Stimulated activated CD4-positive, alpha-beta T cell treated with anti-CD3 and anti-CD28 coated beads, Interleukin-1b, Interleukin-23, amount 100 ng/mL, for 48 hours (primary cell): ENCODE data around the gene TIFAB.
"Not testable (repeated sequence)": the region's sequence is repeated elsewhere in the genome, so short reads cannot be mapped to it uniquely, and the experiment has no call there.

Source experiments
- DNase-seq: peaks from one replicate; pipeline ENCODE4 v3.0.0-alpha.2; 2020

The TIFAB gene, protein sequence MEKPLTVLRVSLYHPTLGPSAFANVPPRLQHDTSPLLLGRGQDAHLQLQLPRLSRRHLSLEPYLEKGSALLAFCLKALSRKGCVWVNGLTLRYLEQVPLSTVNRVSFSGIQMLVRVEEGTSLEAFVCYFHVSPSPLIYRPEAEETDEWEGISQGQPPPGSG

DNA sequence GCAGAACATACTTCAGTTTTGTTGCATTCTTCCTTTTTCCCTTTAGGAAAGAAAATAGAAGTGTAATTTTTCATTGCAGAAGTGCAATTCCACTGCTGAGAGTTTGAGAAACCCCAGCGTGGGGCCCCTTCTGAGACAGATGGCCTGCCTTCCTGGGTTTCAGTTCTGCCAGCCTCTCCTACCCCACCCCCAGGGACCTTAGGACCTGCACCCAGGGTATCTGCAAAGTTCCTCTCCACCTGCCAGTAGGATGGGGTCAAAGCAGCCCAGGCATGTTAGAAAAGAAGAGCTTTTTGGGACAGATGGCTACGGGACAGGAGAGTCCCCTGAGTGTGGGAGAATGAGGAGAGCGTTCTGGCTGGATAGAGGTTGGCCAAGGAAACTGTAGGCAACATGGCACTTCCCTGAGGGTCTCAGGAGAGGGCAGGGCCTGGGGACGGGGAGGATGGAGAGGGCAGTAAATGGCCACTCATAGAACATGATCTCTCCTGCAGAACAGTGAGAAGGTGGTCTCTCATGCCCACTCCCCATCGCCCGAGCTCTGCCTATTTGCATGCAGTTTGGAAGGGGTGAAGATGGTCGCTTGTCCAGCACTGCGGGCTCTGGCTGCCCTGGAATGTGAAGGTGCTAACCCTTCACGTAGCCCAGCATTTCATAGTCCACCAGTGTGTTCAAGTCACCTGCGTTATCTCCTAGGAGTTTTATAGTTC is at the start of gene TIFAB:
TIFAB (minus strand) TSS at position 31 of the 710 bp plus-strand sequence. CDS start 2,412 bp downstream, outside the sequence.
- DNase-seq: no peak

DNA sequence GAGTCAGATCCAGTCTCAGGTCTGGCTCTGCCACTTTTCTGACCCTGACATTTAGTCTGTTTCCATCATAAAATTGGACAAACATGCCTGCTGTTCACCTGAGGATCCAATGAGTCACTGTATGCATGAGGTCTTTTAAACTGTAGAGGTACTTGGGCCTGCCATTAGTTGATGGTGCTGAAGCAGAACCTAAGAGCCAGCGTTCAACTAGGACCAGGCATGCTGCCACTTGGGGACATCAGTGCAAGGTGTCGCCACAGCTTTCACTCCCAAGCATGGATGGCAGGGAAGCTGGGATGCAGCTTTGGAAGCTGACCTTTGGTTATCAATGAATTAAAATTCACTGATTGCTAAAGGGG is 46.5 kb upstream of the TIFAB start:
- DNase-seq: no peak

DNA sequence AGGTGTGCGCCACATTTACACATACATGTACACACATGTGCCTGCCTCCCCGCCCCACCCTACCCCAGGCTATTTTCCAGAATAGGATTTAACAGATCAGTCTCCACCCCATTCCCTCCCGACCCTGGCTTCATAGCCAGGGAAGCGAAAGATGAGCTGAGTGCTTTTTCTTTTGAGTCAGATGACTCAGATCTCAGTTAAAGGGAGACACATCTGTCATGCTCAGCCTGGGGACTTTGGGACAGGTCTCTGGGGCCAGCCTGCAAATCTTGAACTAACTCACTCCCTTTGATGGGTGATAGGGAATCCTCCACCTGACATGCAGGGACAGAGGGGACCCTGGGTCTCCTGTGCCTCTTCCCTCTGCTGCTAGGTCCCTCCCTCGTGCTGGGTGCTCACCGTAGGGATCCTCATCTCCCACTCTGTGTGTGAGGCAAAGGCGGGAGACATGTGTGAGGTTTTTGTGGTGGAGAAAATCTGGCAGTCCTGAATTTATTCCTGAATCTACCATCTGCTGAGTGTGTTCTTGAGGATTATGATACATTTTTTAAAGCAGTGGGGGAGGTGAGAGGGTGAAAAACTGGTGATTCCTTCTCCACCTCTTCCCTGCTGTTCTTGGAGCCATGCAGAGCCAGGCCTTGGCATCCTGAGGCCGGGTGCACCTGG is 46.0 kb upstream of the TIFAB start:
- no peak for DNase-seq

DNA sequence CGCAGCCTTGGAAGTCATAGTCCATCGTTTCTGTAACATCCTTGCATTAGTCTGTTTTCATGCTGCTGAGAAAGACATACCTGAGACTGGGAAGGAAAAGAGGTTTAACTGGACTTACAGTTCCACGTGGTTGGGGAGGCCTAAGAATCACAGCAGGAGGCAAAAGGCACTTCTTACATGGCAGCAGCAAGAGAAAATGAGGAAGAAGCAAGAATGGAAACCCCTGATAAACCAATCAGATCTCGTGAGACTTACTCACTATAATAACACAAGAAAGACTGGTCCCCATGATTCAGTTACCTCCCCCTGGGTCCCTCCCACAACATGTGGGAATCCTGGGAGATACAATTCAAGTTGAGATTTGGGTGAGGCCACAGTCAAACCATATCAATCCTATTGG is 43.4 kb upstream of the TIFAB start:
- not testable (repeated sequence) for DNase-seq

DNA sequence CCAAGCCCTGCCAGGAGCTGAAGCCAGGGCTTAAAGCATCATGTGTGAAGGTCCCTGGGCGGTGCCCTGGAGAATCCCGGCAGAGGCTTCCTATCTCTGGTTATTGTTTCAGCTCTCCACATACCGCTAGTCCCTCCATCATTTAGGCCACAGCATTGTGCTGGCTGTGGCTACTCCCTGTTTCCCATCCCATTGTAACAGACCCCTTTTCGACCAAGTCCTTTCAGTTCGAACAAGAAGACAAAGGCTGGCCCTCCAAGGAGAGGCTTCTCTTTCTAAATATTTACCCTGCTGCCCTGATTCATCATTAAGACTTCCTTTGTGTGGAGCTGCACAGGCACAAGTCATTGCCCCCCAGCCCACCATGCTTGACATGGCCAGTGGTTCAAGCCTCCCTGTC is 42.0 kb upstream of the TIFAB start:
- DNase-seq: no peak

DNA sequence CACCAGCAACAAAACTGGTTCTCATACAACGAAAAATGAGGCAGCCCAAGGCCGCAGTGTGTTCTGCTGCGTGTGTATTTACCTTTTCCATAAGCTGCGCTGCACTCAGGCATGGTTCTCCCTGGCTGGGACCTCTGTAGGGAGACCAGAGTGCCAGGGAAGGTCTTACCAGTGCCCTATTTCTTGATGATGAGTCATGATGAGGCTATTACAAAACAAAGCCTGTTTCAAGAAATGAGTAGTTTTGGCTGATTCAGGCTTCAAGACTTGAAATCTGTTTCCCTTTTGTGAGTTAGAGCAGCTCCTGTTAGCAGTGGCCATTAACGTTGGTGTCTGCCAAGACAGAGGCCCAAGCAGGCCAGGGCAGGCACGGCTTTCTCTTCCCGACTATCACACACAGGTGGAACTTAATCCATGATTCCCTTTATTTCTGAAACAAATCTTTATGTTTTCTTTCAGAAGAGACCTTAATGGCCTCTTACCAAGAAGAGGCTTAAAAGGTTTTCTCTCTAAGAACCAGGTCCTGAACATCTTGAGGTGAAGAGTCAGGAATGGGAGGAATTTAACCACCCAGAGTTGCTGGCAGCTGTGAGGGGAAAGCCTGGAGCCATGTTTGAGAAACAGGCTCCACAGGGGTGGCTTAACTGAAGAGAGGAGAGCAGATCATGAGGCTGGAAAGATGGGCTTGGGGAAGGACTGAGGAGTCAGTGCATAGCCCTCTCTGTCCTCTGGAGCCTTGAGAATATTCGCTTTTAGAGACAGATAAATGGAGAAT is 41.4 kb upstream of the TIFAB start:
- no peak for DNase-seq

DNA sequence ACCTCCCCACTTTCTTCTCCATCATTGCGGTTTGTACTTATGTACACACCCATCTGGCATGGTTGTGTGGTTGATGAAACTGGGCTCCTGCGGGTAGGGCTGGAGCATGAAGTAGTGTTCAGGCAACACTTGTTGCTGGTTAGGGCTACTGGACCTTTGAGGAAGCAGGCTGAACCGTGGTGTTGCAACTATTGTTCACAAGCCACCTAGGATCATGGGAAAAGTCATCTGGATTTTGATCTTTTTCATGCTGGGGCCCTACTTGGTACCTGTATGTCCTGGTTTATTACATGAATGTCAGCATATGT is 40.1 kb upstream of the TIFAB start:
- no peak for DNase-seq

DNA sequence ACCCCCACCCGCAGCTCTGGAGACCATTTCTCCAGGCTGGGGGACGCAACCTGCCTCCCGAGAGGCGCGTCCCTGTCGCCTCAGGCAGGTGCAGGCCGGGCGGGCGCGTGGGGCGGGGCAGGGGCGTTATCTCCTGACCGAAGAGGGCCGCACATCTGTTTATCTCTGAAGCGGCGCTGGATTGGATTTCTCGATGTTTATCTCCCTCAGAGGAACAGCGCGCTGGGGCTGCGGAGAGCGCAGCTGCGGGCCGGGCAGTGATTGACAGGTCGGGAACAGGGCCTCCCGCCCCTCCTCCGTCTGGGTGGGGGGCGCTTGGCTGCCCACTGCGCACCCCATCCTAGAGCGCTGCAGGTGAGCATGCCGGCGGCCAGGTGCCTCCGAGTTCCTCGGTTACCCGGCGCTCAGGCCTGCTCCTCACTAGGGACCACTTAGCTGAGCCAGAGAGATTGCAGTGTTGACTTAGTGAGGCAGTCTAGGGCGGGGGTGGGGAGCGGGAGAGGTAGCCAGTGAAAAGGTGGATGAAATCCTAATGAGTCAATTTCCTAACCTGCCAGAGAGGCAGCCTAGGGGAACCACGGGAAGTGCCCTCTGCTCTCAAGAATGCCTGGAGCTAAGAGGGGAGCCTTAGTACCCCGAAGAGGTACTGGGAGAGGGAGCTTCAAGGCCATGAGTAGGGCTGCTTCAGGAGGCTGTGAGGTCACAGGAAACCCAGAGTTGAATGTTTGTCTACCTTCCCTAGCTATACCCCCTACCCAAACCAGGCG is 39.6 kb upstream of the TIFAB start:
- DNase-seq: no peak

DNA sequence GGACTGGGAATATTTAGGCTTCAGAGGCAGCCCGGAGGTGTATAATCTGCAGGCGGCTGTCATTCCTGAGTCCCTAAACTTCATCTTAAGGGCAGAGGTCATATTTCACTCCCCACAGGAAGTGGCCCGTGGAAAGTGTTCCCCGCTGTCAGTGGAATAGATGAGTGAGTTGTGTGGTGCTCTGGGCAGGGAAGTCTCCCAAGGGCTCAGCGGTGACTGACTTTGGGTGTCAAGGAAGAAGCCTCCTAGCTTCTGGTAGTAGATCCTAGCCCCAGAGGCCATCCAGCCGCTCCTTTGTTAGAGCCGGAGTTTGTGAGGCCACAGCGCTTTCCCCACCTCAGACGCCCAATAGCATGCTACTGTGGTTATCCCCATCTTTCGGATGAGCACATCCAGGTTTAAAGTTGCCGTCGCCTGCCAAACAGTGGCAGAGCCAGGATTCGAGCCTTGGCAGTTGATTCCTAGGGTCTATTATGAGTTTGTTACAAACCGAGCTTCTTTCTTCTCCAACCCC is 38.9 kb upstream of the TIFAB start:
- DNase-seq: no peak

DNA sequence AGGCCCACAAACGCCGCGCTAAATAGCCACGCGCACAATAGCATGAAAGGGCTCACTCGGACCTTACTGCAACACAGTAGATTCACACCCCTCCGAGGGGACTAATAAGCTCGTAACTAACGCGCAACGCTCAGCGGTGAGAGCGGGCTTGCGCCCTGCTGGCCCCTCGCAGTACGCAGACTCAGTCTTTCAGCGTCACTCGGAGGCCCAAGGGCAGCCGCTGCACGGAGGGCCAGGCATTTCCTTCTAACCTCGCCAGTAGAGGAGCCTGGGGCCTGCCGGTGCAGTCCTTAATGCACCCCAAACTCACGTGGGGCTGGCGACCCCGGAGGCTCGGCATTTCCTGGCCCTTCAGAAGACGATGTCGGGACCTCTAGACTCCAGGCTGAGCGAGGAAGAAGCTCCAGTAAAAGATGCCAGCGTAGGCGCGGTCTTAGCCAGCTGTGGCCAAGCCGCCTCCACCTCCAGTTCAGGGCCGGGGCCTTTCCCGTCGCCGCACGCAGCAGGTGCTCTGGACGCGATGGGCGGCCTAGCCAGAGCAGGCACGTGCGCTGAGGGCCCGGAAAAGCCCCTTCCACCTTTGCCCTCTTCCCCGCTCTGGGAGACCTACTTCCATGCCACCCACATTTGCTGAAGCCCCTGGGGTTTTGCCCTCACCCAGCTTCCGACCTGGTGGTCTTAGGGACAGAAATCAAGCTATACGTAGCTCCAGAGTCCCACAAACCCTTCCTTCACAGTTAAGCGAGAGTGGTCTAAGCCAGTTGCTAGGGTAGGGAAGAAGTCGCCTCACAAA is 38.3 kb upstream of the TIFAB start:
- DNase-seq: no peak

DNA sequence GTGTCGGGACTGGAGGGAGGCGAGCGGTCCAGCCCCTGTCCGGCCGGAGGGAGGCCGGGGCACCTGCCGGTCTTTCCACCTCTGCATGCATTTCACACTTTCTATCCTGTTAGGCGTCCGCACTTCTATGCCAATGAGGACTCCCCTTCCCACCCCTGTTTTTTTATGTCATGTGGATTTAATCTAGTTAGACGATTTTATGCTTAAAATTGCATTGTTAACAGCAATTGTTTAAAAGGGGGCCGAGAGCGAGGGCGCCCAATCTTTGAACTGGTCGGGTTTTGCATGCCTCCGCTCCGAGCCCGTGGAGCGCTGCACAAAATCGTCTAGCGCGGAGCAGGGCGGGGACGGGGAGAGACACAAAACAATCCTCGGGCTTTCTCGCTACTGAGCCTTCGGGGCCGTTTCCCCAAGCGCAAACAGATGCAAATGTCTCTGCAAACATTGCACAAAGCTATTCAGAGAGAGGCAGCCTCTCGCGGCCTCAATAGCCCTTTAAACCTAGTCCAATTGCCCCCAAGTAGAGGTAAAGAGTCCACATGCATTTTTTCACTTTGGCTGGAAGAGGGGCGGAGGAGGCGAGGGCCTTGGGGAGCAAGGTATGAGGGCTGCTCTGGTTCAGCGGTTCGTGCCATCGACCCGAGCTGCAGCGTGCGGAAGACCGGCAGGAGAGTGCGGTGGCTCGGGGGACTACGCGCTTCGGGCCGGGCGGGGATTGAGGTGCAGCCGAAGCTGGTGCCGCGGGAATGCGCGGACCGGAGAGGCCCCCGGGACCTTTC is 37.5 kb upstream of the TIFAB start:
- no peak for DNase-seq

DNA sequence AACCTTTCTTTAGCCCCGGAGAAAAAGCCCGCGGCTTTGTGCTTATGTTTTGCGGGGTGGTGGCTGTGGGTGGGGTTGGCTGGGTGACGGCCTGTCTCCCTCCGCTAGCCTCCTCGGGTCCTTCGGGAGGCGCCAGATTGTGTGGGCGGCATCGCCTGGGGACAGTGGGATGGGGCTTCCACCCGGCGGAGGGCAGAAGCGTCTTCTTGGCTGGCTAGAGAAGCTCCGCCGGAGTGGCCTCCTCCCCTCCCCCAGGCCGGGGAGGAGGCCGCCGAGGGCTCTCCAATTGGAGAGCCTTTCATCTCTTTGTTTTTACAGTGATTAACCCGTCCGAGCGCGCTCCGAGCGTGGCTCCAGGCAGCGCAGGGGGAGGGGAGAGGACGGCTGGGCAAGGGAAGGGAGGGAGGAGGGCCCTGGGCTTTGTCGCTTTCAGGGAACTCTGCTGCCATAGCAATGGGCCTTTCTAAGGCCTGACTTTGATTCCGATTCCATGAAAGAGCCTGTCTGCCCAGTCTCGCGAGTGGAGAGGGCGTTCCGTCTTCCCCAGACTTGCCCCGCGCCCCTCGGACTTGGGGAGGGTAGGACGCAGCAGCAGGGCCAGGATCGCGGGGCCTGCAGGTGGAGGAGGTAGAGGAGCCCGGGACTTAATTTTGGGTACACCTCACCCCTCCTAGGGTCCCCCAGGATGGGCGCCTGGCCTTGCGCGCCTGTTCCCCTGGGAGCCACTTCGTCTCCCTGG is 36.7 kb upstream of the TIFAB start:
- no peak for DNase-seq

DNA sequence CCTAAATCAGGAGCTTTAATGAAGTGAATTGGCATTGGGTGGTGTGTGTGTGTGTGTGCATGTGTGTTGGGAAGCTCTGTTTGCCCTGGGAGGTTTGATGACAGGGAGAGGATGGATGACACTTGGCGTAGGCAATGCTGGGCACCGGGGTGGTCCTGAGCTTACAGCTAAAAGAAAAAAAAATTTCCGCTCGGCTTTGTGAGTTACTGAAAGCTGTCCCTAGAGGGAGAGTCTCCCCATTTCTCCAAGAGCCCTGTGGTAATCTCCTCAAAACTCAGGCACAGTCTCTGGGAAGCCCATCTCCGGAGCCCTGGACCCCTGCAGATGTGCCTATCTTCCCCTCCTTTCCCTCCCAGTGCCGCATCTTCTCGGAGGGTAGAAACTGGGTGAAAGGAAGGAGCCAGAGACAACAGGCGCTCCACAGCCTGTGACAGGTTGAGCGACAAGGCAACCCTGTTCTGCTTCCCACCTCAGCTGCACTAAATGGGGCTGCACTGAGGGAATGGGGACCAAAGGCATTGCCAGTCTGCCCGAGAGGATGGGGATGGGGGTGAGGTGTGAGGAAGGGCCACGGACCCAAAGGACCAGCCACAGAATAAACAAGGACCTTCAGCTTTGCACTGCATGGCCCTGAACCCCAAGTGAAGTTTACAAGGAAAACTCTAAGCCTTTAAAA is 35.8 kb upstream of the TIFAB start:
- no peak for DNase-seq

DNA sequence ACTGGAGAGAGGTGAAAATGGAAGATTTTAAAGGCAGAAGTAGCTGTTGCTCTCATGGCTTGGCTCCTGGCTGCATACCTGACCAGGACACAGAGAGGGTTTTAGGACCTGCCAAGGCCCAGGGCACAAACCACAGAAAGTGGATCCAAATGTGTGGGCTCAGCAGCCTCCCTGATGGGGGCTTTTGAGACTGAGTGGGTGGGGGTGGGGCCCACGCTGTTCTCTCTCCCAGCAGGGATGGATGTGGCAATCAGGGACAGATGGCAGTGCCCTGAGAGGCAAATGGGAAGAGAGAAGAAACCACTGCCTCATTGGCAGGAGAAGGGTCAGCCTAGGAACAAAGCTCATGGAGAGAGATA is 34.9 kb upstream of the TIFAB start:
- no peak for DNase-seq

DNA sequence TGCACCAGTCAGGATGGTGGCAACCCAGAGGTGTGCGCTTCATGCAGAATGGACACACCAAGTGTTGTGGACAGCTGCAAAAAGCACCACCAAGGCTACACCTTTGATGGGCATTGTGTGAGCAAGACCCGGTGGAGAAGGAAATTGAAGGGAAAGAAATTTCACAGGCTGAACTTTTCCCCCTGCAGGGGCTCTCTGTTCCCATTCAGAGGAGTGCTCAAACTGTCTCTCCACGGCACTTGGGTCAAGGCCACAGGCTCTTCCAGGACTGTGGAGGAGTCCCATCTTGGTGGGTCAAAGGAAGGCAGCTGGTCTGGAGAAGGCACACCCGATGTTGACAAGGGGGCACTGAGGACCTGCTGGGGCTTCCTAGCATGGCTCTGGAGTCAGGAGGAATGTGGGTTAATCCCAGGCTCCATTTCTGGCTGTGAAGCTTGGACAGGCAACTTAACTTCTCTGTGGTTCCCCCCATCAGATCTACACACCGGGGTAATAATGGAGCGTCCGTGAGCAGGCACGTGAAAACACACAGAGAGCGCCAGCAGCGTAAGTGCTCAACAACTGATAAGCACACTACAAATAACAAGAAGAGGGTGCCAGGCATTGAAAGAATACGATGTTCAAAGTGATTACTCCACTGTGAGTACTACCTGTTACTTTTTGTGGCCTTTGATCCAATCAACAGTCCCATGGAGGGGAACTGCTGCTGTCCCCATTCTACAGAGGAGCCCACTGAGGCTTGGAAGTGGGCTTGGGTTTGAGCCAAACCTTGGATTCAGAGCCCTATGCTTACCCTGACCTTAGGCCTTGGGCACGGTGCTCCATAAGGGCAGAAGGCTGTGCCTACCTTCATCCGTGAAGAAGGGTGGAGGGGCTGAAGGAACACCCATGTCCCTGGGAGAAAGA is 34.2 kb upstream of the TIFAB start:
- DNase-seq: no peak

DNA sequence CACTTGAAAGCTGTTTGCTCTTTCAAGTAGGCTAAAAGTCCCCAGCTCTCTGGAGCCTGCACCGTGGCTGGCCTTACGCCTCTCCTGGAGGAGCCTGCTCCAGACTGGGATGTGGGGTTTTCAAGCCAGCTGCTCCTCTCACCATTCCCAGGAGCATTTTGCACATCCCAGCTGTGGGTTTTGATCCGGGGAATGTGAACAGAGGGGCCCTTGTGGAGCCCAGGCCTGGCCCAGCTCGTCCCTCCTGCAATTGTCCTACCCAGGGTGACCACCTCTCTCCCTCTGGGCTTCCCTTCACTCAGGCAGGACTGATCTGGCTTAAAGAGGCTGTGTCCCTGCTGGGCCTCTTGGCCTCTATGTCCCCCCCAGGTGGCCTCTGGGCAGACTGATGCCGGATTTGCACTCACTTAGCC is 32.5 kb upstream of the TIFAB start:
- DNase-seq: no peak

DNA sequence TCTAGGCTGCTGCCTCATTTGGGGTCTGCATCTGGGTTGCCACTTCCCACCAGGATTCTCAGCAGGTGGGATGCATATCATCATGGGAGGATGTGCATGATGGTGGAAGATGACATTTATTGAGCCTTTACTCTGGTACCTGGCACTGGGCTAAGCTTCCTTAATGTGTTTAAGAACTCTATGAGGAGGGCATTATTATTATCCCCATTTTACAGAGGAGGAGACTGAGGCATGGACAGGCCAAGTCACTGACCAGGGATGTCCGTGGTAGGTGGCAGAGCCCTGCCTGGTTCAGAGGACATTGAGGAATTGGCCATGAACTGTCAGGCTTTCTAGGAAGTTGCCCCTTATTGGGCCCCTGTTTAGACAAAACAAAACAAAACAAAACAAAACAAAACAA is 31.1 kb upstream of the TIFAB start:
- DNase-seq: no peak

DNA sequence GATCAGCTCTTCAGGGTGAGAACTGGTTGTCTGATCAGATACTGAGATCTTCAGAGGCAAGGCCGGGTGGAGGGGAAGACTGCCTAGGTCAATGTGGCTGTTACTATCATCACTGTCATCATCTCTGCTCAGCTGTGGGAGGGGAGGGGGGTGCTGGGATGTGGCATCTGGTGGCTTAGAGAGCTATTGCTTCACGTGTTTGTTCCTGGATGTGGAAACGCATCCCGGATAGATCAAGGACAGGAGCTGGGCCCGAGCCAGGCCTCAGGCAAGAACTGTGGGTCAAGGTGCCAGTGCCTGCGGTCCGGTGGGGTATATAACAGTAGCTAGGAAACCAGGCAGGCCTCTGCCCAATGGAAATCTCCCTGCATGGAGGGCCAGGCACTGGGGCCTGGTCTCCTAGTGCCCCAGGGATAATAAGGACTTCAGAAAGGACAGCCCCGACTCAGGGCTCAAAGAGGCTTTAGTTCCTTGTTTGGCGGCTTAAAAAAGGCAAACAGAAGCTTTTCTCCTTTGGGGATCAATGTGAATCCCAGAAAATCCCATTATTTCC is 30.3 kb upstream of the TIFAB start:
- DNase-seq: no peak

DNA sequence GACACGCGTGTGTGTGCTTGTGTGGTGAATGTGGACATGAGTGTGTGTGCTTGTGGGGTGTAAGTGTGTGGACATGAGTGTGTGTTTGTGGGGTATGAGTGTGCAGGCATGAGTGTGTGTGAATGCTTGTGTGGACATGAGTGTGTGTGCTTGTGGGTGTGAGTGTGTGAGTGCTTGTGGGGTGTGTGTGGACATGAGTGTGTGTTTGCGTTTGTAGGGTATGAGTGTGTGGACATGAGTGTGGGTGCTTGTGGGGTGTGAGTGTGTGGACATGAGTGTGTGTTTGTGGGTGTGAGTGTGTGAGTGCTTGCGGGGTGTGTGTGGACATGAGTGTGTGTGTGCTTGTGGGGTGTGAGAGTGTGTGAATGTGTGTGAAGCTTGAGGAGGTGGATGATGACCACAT is 29.8 kb upstream of the TIFAB start:
- DNase-seq: no peak
